GM12878 (cell line): ENCODE results near the gene TRAFD1. TPM values are rescaled to one million over a fixed set of nuclear protein-coding genes. Genes with fewer than 3 reads are reported as not detected.

Experiments used
- ATAC-seq: fragments of 200-7000 bp; cut with Tn5 transposase; 3 replicates; pipeline ENCODE4 v1.9.1; 2020; ENCODE audit warnings: mild to moderate bottlenecking, moderate library complexity
- BruUV-seq: library from RNA; stranded (reverse); fragments of 400-500 nt; replicated peaks from 2 replicates; lab custom pipeline; 2021; lab: Mats Ljungman, UMichigan
- CTCF ChIA-PET: fragments of 300-600 bp; sonication (Branson Sonifier 250); formaldehyde crosslinking; extraction: SDS; loops from one replicate; lab custom pipeline; 2021; ENCODE audit warnings: inconsistent platforms; lab: Yijun Ruan, JAX
- POLR2A ChIA-PET: fragments of 350-600 bp; formaldehyde crosslinking; extraction: SDS; loops from one replicate; lab custom pipeline; 2021; ENCODE audit warnings: inconsistent platforms; lab: Charles Lee
- RAD21 ChIA-PET: fragments of 300-600 bp; sonication (Branson Sonifier 250); formaldehyde crosslinking; loops from one replicate; lab custom pipeline; 2023; ENCODE audit warnings: antibody characterized with exemption; ENCODE audit not compliant: unreplicated experiment; lab: Charles Lee
- SMC1A ChIA-PET: fragments of 300-600 bp; sonication (Branson Sonifier 250); formaldehyde crosslinking; loops from one replicate; lab custom pipeline; 2023; ENCODE audit not compliant: unreplicated experiment, uncharacterized antibody; lab: Charles Lee
- DNase-seq: peaks from one replicate; pipeline ENCODE4 v3.0.0-alpha.2; 2011; ENCODE audit warnings: low read depth, low spot score
- FAIRE-seq: peaks from 3 replicates; lab custom pipeline; 2011; peaks lifted over from hg19 to GRCh38; lab: Jason Lieb, UNC
- H2AFZ ChIP-seq: 2 replicates; pipeline ENCODE4 v1.6.0; 2011; ENCODE audit warnings: low read depth, low read length, control low read depth; ENCODE audit not compliant: control insufficient read depth
- H3K27ac ChIP-seq: 2 replicates; pipeline ENCODE4 v1.5.1; 2011; ENCODE audit warnings: control low read depth; ENCODE audit not compliant: control insufficient read depth, insufficient read depth
- H3K27me3 ChIP-seq, 2 experiments: replicated peaks in 1 of 2; 2 replicates each; pipeline versions ENCODE4 v1.6.0 to v1.6.1; 2011; ENCODE audit warnings: low read length in 1 of 2; ENCODE audit not compliant: control insufficient read depth in 2 of 2, insufficient read depth in 2 of 2
- H3K36me3 ChIP-seq, 2 experiments: 2 replicates each; pipeline ENCODE4 v1.5.1; 2011; ENCODE audit warnings: low read length in 1 of 2; ENCODE audit not compliant: control insufficient read depth in 2 of 2, insufficient read depth in 2 of 2
- H3K4me1 ChIP-seq: 2 replicates; pipeline ENCODE4 v1.6.1; 2011; ENCODE audit warnings: mild to moderate bottlenecking, low read length, moderate library complexity, mixed read lengths; ENCODE audit not compliant: control insufficient read depth, insufficient read depth
- H3K4me2 ChIP-seq: 2 replicates; pipeline ENCODE4 v1.6.0; 2011; ENCODE audit warnings: control low read depth; ENCODE audit not compliant: control insufficient read depth, insufficient read depth
- H3K4me3 ChIP-seq: fragments of 200-600 bp; sonication (generic); 2 replicates; pipeline ENCODE4 v1.5.1; 2016
- H3K79me2 ChIP-seq: 2 replicates; pipeline ENCODE4 v1.6.0; 2011; ENCODE audit warnings: low read length; ENCODE audit not compliant: control insufficient read depth, insufficient read depth
- H3K9ac ChIP-seq: 2 replicates; pipeline ENCODE4 v1.8.0; 2011; ENCODE audit warnings: low read length, control low read depth, mixed read lengths; ENCODE audit not compliant: control insufficient read depth, insufficient read depth
- H3K9me3 ChIP-seq: replicated peaks from 3 replicates; pipeline ENCODE4 v1.5.1; 2011; ENCODE audit warnings: mild to moderate bottlenecking, low read length; ENCODE audit not compliant: control insufficient read depth, insufficient read depth
- H4K20me1 ChIP-seq: 2 replicates; pipeline ENCODE4 v1.6.0; 2011; ENCODE audit not compliant: control insufficient read depth, insufficient read depth
- ATF7 ChIP-seq: fragments of 450-650 bp; IDR thresholded peaks from 2 replicates; pipeline ENCODE4 v1.6.1; 2016; ENCODE audit warnings: low read depth, mild to moderate bottlenecking
- BMI1 ChIP-seq: fragments of 450-650 bp; IDR thresholded peaks from 2 replicates; pipeline ENCODE4 v1.6.1; 2016; ENCODE audit warnings: mild to moderate bottlenecking, moderate library complexity, borderline replicate concordance
- CHD2 ChIP-seq: IDR thresholded peaks from 2 replicates; pipeline ENCODE4 v1.6.1; 2011; ENCODE audit warnings: low read depth, low read length, improper control_type of control experiment, borderline replicate concordance
- EZH2 ChIP-seq: IDR thresholded peaks from 2 replicates; pipeline ENCODE4 v1.6.1; 2012; ENCODE audit warnings: low read depth, mild to moderate bottlenecking, control low read depth, inconsistent platforms, low read length, borderline replicate concordance; ENCODE audit not compliant: control insufficient read depth
- NRF1 ChIP-seq: conservative IDR thresholded peaks from 2 replicates; pipeline ENCODE4 v1.6.1; 2011; ENCODE audit warnings: mild to moderate bottlenecking, low read depth, low read length, improper control_type of control experiment
- POLR2AphosphoS2 ChIP-seq: IDR thresholded peaks from 2 replicates; pipeline ENCODE4 v1.6.1; 2011; ENCODE audit warnings: low read depth, mild to moderate bottlenecking, low read length, improper control_type of control experiment, moderate library complexity
- STAT1 ChIP-seq: fragments of 450-650 bp; conservative IDR thresholded peaks from 2 replicates; pipeline ENCODE4 v1.6.1; 2014; ENCODE audit warnings: antibody characterized with exemption, mild to moderate bottlenecking
- YBX1 ChIP-seq: fragments of 450-650 bp; IDR thresholded peaks from 2 replicates; pipeline ENCODE4 v1.6.1; 2016; ENCODE audit warnings: antibody characterized with exemption
- WGBS: methylation state at CpG from one replicate; pipeline ENCODE4 v1.1.6; 2016; ENCODE audit warnings: low lambda C conversion rate; ENCODE audit not compliant: insufficient replicate concordance, insufficient coverage; ENCODE audit errors: missing lambda C conversion rate; 5-methylcytosine and 5-hydroxymethylcytosine counted together
- in situ Hi-C: fragments of 300-500 bp; cut with MboI; formaldehyde crosslinking; loops from 9 replicates; pipeline ENCODE4 v1.14.3; 2018; ENCODE audit warnings: mixed read lengths
- intact Hi-C: fragments of 100-400 bp; cut with micrococcal nuclease; formaldehyde crosslinking; loops from one replicate; pipeline ENCODE4 v1.14.2; 2022; ENCODE audit not compliant: unreplicated experiment
- polyA plus RNA-seq, 11 experiments: library from polyadenylated mRNA; depleted of rRNA in 4 of 11; unstranded in 6 of 11; stranded (reverse) in 5 of 11; fragments of >200 nt; fragmentation: Nextera tagmentation in 4 of 11; fragmentation: Illumina TruSeq in 1 of 11; extraction: Ambion mirVana in 4 of 11; extraction: Trizol in 1 of 11; gene quantifications; 1 replicate in 1 of 11; 2 replicates in 10 of 11; pipeline versions ENCODE4 v1.2.1 to v1.2.3, GENCODE V29; 2011 to 2016; ENCODE audit warnings: inconsistent platforms in 2 of 11, missing spikeins in 2 of 11, low read depth in 1 of 11
- total RNA-seq, 4 experiments: library from RNA; depleted of rRNA in 3 of 4; stranded (reverse); fragments of >200 nt in 3 of 4; fragmentation: Illumina TruSeq in 1 of 4; extraction: Trizol in 1 of 4; gene quantifications; 2 replicates each; pipeline versions ENCODE4 v1.2.1 to v1.2.3, GENCODE V29; 2013 to 2021
- TF ChIP-seq, protein P1 (sequence below): fragments of 450-650 bp; IDR thresholded peaks from 2 replicates; pipeline ENCODE4 v1.6.1; 2018; ENCODE audit warnings: borderline replicate concordance, mild to moderate bottlenecking; ENCODE audit not compliant: partially characterized antibody
- TF ChIP-seq, protein P2 (sequence below): fragments of 450-650 bp; IDR thresholded peaks from 2 replicates; pipeline ENCODE4 v1.6.1; 2017; ENCODE audit warnings: mild to moderate bottlenecking, moderate library complexity
- TF ChIP-seq, protein P3 (sequence below): fragments of 450-650 bp; IDR thresholded peaks from 2 replicates; pipeline ENCODE4 v1.6.1; 2017; ENCODE audit warnings: antibody characterized with exemption, mild to moderate bottlenecking, moderate library complexity

The TRAFD1 gene
- total and polyA plus RNA-seq, 10 of the 15 experiments (the other 5 are each of a cell fraction or from before 2014, with no cell fraction given), result 37.2 to 55.5 (median 46.2) TPM

GRCh38 chr12:112170971-112171596 is 45.7 kb downstream of the TRAFD1 start (continued):
- TF ChIP-seq, protein P1, sequence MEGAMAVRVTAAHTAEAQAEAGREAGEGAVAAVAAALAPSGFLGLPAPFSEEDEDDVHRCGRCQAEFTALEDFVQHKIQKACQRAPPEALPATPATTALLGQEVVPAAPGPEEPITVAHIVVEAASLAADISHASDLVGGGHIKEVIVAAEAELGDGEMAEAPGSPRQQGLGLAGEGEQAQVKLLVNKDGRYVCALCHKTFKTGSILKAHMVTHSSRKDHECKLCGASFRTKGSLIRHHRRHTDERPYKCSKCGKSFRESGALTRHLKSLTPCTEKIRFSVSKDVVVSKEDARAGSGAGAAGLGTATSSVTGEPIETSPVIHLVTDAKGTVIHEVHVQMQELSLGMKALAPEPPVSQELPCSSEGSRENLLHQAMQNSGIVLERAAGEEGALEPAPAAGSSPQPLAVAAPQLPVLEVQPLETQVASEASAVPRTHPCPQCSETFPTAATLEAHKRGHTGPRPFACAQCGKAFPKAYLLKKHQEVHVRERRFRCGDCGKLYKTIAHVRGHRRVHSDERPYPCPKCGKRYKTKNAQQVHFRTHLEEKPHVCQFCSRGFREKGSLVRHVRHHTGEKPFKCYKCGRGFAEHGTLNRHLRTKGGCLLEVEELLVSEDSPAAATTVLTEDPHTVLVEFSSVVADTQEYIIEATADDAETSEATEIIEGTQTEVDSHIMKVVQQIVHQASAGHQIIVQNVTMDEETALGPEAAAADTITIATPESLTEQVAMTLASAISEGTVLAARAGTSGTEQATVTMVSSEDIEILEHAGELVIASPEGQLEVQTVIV, result no peak
- no peak for TF ChIP-seq BMI1
- no peak for TF ChIP-seq EZH2

DNA sequence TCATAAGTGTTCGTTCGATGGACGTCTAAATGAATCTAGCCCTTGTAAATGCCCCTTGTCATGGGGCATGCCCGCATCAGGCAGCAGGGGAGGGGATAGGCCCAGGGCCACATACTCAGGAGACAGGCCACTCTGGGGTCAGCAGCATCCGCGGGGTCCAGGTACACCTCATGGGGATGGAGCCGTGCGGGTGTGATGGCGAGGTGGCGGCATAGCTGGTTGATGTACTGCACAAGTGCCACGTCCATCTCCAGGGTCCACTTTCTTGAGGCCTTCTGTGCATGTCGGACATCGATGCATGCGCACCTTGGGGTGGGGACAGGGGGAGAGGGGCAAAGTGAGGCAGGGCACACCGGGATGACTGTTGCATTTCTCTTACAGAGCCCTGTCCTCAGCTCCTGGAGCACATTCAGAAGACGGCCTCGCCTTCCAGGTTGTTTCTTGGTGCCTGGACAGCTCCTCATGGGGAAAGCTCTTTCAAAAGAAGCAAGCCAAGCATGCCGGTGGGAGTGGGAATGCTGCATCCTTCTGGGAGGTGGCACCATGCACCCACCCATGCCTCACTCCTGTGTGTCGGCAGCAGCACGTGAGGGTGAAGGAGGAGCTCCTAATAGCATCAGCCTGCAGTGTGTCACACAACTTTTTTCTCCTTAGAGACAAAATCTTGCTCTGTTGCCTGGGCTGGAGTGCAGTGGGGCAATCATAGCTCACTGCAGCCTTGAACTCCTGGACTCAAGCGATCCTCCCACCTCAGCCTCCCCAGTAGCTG is 47.4 kb downstream of the TRAFD1 start:
- intact Hi-C loops, result no loop called here
- Histone ChIP-seq H3K27me3 (no peaks in the 10 kb centered on the region), H3K4me3 (no peak overlapping the region), H4K20me1 (no peaks in the 10 kb centered on the region), H3K4me2 (no peak overlapping the region), H3K27ac (no peak overlapping the region), H3K9me3 (no peaks in the 10 kb centered on the region), H3K4me1 (no peaks in the 10 kb centered on the region), H3K79me2 (no peaks in the 10 kb centered on the region), H3K9ac (no peak overlapping the region), H2AFZ (no peak overlapping the region), H3K36me3 (peaks cover 8 to 20% of the 10 kb centered on the region in 2 experiments)
- in situ Hi-C loops, result no loop called here
- no TSS peak for BruUV-seq
- ATAC-seq (no peak), FAIRE-seq (no peak), DNase-seq (no peak)
- SMC1A ChIA-PET, result no interaction called here
- 99% methylated on average over 17 of the region's 21 CpGs for WGBS
- POLR2A ChIA-PET, result interaction anchor here (0.6 kb wide), 1 partner anchor 10 kb away, joined by 3 read pairs; no protein-coding TSS in a partner anchor
- RAD21 ChIA-PET, result no interaction called here
- CTCF ChIA-PET, result interaction anchor here (0.9 kb wide), 1 partner anchor 53 kb away, joined by 3 read pairs; no protein-coding TSS in a partner anchor
- TF ChIP-seq YBX1 (no peak), NRF1 (no peak), POLR2AphosphoS2 (no peak), CHD2 (no peak), ATF7 (no peak), STAT1 (no peak)
- TF ChIP-seq, protein P2, sequence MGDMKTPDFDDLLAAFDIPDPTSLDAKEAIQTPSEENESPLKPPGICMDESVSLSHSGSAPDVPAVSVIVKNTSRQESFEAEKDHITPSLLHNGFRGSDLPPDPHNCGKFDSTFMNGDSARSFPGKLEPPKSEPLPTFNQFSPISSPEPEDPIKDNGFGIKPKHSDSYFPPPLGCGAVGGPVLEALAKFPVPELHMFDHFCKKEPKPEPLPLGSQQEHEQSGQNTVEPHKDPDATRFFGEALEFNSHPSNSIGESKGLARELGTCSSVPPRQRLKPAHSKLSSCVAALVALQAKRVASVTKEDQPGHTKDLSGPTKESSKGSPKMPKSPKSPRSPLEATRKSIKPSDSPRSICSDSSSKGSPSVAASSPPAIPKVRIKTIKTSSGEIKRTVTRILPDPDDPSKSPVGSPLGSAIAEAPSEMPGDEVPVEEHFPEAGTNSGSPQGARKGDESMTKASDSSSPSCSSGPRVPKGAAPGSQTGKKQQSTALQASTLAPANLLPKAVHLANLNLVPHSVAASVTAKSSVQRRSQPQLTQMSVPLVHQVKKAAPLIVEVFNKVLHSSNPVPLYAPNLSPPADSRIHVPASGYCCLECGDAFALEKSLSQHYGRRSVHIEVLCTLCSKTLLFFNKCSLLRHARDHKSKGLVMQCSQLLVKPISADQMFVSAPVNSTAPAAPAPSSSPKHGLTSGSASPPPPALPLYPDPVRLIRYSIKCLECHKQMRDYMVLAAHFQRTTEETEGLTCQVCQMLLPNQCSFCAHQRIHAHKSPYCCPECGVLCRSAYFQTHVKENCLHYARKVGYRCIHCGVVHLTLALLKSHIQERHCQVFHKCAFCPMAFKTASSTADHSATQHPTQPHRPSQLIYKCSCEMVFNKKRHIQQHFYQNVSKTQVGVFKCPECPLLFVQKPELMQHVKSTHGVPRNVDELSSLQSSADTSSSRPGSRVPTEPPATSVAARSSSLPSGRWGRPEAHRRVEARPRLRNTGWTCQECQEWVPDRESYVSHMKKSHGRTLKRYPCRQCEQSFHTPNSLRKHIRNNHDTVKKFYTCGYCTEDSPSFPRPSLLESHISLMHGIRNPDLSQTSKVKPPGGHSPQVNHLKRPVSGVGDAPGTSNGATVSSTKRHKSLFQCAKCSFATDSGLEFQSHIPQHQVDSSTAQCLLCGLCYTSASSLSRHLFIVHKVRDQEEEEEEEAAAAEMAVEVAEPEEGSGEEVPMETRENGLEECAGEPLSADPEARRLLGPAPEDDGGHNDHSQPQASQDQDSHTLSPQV, result no peak
- TF ChIP-seq, protein P3, sequence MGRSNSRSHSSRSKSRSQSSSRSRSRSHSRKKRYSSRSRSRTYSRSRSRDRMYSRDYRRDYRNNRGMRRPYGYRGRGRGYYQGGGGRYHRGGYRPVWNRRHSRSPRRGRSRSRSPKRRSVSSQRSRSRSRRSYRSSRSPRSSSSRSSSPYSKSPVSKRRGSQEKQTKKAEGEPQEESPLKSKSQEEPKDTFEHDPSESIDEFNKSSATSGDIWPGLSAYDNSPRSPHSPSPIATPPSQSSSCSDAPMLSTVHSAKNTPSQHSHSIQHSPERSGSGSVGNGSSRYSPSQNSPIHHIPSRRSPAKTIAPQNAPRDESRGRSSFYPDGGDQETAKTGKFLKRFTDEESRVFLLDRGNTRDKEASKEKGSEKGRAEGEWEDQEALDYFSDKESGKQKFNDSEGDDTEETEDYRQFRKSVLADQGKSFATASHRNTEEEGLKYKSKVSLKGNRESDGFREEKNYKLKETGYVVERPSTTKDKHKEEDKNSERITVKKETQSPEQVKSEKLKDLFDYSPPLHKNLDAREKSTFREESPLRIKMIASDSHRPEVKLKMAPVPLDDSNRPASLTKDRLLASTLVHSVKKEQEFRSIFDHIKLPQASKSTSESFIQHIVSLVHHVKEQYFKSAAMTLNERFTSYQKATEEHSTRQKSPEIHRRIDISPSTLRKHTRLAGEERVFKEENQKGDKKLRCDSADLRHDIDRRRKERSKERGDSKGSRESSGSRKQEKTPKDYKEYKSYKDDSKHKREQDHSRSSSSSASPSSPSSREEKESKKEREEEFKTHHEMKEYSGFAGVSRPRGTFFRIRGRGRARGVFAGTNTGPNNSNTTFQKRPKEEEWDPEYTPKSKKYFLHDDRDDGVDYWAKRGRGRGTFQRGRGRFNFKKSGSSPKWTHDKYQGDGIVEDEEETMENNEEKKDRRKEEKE, result no peak
